ENCODE results near the gene CTSS. TPM values are rescaled to one million over a fixed set of nuclear protein-coding genes. Genes with fewer than 3 reads are reported as not detected.

Gene CTSS
- polyA plus RNA-seq, 1 donor from 2014 or later, result 3.2 TPM

- Histone ChIP-seq H3K79me2 (replicated peaks; ENCODE audit: insufficient read depth, low read length) (no peaks in the 10 kb centered on the region), H2AFZ (ENCODE audit: low read depth, low read length) (no peak overlapping the region), H3K4me3 (ENCODE audit: low read length) (no peak overlapping the region), H3K9me2 (ENCODE audit: insufficient read depth, low read length) (no peaks in the 10 kb centered on the region), H3K9me3 (ENCODE audit: low read length) (no peaks in the 10 kb centered on the region), H3F3A (ENCODE audit: insufficient read depth, low read length, poor library complexity, severe bottlenecking) (no peaks in the 10 kb centered on the region), H3K9ac (ENCODE audit: low read length) (no peak overlapping the region), H3K27me3 (ENCODE audit: insufficient read depth, low read depth, low read length) (no peaks in the 10 kb centered on the region), H3K36me3 (ENCODE audit: insufficient read depth, low read length) (no peaks in the 10 kb centered on the region), H4K20me1 (ENCODE audit: insufficient read depth) (no peaks in the 10 kb centered on the region), H3K27ac (ENCODE audit: low read length) (no peak overlapping the region), H3K4me2 (ENCODE audit: low read length) (no peak overlapping the region)
- no peak for TF ChIP-seq MXI1 (conservative IDR thresholded peaks at IDR 0.05; ENCODE audit: poor library complexity, severe bottlenecking)
- no peak for TF ChIP-seq RAD21 (conservative IDR thresholded peaks at IDR 0.05)
- no peak for TF ChIP-seq EP300 (conservative IDR thresholded peaks at IDR 0.05; ENCODE audit: poor library complexity, severe bottlenecking)
- no peak for TF ChIP-seq CTCF (IDR thresholded peaks at IDR 0.05; ENCODE audit: poor library complexity, severe bottlenecking)
- no peak for TF ChIP-seq POLR2AphosphoS5 (IDR thresholded peaks at IDR 0.05)
- no peak for TF ChIP-seq SMC3 (conservative IDR thresholded peaks at IDR 0.05; ENCODE audit: poor library complexity)
- TF ChIP-seq EZH2 (IDR thresholded peaks at IDR 0.05; ENCODE audit: borderline replicate concordance, insufficient read depth, low read length, poor library complexity, severe bottlenecking), result no peak
- TF ChIP-seq TAF1 (IDR thresholded peaks at IDR 0.05; ENCODE audit: low read depth), result no peak
- no peak for TF ChIP-seq REST (IDR thresholded peaks at IDR 0.05; ENCODE audit: borderline replicate concordance)
Observed at GRCh38 chr1:150760013-150760412, 5.6 kb downstream of the CTSS start.

DNA sequence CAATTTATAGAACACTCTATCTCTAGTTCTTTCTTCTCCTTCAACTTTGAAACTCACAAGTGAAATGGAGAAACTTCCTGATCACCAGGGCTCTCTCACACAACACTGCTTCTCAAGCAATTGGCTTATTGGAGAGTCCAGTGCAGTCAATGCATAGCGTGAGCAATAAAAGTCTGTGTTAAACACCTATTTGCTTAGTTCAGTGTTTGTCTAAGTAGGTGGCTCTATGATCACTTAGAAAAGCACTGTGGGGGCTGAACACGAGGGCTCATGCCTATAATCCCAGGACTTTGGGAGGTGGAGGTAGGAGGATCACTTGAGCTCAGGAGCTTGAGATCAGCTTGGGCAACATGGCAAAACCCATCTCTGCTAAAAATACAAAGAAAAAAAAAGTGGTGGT is 12.2 kb downstream of the CTSS start:
- Histone ChIP-seq H2AFZ (ENCODE audit: low read depth, low read length) (no peak overlapping the region), H3K79me2 (replicated peaks; ENCODE audit: insufficient read depth, low read length) (no peaks in the 10 kb centered on the region), H3K36me3 (ENCODE audit: insufficient read depth, low read length) (no peaks in the 10 kb centered on the region), H4K20me1 (ENCODE audit: insufficient read depth) (no peaks in the 10 kb centered on the region), H3K4me2 (ENCODE audit: low read length) (no peak overlapping the region), H3K9me3 (ENCODE audit: low read length) (no peaks in the 10 kb centered on the region), H3F3A (ENCODE audit: insufficient read depth, low read length, poor library complexity, severe bottlenecking) (no peaks in the 10 kb centered on the region), H3K9me2 (ENCODE audit: insufficient read depth, low read length) (no peaks in the 10 kb centered on the region), H3K27ac (ENCODE audit: low read length) (no peak overlapping the region), H3K27me3 (ENCODE audit: insufficient read depth, low read depth, low read length) (no peaks in the 10 kb centered on the region), H3K4me3 (ENCODE audit: low read length) (no peak overlapping the region), H3K9ac (ENCODE audit: low read length) (no peak overlapping the region)
- TF ChIP-seq POLR2AphosphoS5 (IDR thresholded peaks at IDR 0.05) (no peak), EP300 (conservative IDR thresholded peaks at IDR 0.05; ENCODE audit: poor library complexity, severe bottlenecking) (no peak), REST (IDR thresholded peaks at IDR 0.05; ENCODE audit: borderline replicate concordance) (no peak), EZH2 (IDR thresholded peaks at IDR 0.05; ENCODE audit: borderline replicate concordance, insufficient read depth, low read length, poor library complexity, severe bottlenecking) (no peak), CTCF (IDR thresholded peaks at IDR 0.05; ENCODE audit: poor library complexity, severe bottlenecking) (no peak), RAD21 (conservative IDR thresholded peaks at IDR 0.05) (no peak), MXI1 (conservative IDR thresholded peaks at IDR 0.05; ENCODE audit: poor library complexity, severe bottlenecking) (no peak), TAF1 (IDR thresholded peaks at IDR 0.05; ENCODE audit: low read depth) (no peak), SMC3 (conservative IDR thresholded peaks at IDR 0.05; ENCODE audit: poor library complexity) (no peak)

All from neural cell (in vitro differentiated cells).